HG03432 (cell line): ENCODE data around the gene CLMP.

Experiments used
- ATAC-seq: cut with Tn5 transposase; IDR thresholded peaks from one replicate; pipeline ENCODE4 v1.9.1; 2021; ENCODE audit warnings: mild to moderate bottlenecking, moderate library complexity; ENCODE audit not compliant: unreplicated experiment

CLMP gene

DNA sequence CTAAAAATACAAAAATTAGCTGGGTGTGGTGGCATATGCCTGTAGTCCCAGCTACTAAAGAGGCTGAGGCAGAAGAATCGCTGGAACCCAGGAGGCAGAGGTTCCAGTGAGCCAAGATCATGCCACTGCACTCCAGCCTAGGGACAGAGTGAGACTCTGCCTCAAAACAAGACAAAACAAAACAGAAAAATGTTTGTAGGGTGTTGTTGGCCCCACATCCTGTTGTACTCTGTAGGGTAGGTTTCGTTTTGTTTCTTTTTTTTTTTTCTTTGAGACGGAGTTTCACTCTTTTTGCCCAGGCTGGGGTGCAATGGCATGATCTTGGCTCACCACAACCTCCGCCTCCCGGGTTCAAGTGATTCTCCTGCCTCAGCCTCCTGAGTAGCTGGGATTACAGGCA lies 107.4 kb downstream of the CLMP start:
- peak; percentile 88 for ATAC-seq

DNA sequence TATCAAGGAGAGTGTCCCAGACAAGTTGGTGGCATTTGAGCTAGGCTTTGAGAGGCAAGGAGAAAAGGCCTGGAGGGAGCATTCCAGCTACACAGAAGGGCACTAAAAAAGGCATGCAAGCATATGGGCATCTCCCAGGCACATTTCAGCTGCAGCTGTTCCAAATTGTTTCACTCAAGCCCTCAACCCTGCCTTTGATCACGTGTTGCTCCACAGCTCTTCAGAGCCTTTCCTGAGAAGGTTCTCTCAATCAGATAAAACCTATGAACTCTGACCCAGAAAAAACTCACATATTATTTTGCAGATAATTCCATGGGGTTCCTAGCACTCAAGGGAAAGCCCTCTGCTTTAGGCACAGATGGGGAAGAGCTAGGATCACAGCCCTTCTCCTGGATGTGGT lies 108.7 kb downstream of the CLMP start:
- ATAC-seq: no peak

DNA sequence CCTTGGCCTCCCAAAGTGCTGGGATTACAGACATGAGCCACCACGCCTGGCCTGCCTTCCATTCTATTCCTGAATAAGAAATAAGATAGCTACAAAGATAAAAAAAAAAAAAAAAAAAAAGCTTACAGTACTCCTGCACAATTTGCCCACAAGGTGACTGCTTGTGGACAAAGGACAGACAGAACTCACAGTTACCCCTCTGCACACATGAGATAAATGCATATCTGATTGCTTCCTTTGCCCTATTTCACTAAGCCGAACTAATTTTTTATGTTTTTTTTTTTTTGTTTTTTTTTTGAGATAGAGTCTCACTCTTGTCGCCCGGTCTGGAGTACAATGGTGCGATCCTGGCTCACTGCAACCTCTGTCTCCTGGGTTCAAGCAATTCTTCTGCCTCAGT lies 109.6 kb downstream of the CLMP start:
- ATAC-seq: no peak

DNA sequence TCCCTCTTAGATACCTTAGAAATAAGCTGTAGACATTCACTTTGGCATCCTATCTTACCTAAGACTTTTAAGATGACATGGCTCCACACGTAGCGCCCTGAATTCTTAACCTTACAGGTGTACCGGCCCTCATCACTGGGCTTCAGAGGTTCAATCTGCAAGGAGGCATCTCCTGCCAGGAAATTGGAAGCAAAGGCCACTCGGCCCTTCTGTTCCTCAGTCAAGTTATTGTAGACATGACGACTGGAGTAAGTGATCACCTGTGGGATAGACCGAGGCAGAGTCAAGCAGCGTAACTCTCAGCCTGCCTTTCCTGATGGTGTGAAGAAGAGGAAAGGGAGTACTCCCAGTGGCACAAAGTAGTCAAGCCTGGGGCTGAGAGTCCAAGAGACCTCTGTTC lies 110.6 kb downstream of the CLMP start:
- ATAC-seq: no peak

- ATAC-seq: no peak
These were observed 111.4 kb downstream of the CLMP start for GRCh38 chr11:123083623-123084029.

- ATAC-seq: no peak
These were observed 112.1 kb downstream of the CLMP start for GRCh38 chr11:123082977-123083376.

- no peak for ATAC-seq
These were observed 115.0 kb downstream of the CLMP start for GRCh38 chr11:123080015-123080414.

DNA sequence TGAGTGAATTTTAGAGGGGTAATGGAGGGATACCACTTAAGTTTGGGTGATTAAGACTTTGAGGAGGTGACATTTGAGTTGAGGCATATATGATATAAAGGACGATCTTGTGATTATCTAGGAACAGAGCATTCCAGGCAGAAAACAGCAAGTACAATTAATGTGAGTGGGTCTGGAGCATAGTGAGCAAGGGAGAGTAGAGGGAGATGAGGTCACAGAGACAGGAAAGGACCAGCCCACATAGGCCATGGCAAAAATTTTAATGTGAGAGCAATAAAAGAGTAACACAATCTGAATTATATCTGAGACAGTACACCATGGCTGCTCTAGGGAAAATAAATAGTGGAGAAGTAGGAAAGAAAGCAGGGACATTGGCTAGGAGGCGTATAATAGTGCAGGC lies 118.6 kb downstream of the CLMP start:
- ATAC-seq: no peak

GRCh38 chr11:123073343-123074057 lies 121.5 kb downstream of the CLMP start:
- no peak for ATAC-seq

DNA sequence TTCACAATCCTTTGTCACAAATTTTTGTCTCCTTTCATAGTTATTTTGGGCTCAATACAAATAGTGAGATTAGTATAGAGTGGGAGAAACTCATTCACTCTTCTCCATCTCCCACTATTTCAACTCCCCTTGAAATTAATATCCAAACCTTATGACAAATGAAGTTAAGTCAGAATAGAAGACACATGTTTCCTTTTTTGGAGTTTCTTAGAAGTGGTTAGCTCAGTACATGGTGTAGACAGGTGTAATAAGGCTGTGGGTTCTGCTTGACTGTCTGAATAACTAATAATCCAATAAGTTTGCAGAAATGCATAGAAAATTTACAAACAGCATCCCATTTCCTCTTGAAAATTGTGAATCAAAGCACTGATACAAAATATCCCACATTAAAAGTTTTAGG lies 122.3 kb downstream of the CLMP start:
- no peak for ATAC-seq

GRCh38 chr11:123072332-123072761 lies 122.7 kb downstream of the CLMP start:
- no peak for ATAC-seq

- peak; percentile 60 for ATAC-seq
These were observed 124.9 kb downstream of the CLMP start for GRCh38 chr11:123069908-123070821.

DNA sequence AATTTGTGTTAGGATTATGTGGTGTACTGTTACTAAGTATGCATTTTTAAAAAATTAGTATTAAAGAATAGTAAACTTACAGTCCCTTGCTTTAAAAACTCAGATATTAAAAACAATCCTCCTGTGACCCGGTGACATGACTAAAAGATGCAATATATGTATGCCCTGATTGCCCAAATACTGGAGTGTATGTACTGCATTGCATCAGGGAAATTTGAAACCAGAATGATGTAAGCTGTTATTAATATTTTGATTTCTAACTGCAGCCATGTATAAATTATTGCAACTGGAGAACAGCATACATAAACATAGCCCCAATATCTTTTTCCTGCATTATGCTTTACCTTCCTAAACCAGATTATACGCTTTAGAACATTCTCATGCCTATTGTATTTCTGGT lies 129.4 kb downstream of the CLMP start:
- no peak for ATAC-seq

- no peak for ATAC-seq
These were observed 131.0 kb downstream of the CLMP start for GRCh38 chr11:123063826-123064657.

DNA sequence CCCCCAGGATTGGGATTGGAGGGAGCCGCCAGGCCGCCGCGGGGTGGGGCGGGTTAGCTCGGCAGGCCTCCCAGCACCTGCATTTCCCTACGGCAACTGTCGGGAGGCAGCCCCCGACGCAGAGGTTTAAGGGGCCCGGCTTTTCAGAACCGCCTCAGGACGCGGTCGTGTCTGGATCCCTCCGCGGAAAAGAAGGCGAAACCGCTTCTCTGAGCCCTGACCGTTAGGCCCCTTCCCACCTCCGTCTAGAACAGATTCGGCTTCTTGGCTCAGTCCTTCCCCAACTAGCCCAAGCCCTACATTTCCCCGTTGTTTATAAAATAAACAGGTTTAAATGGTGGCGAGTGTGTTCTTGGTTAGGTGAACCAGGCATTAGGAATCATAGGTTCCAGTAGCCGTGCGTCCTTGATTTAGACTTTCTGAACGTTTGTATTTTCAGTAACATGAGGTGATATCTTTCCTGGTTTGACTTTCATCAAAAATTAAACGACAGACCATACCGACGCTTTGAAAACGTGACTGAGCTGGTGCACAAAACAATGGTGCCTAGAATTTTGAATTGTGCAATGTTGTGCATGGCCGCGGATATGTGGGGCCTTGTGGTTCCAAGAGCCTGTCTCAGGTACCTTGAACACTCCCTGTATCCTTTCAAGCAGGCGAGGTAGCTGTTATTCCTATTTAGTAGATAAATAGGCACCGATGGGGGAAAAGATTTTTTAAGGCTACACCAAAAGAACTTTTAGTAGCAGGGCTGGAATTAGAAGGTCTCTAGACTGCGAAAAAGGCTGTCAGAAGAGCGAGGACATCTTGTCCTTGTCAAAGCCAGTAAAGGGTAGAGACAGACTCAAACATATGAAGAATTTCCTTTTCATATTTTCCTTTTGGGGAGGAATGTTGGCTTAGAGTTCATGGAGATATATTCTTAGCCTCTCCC lies 131.9 kb downstream of the CLMP start:
- no peak for ATAC-seq

GRCh38 chr11:123062158-123062891 lies 132.7 kb downstream of the CLMP start:
- ATAC-seq: peak; percentile 91

- peak; percentile 8 for ATAC-seq
These were observed 133.5 kb downstream of the CLMP start, which contains the start of gene HSPA8 for GRCh38 chr11:123061403-123062157. TSS of gene HSPA8 (minus strand) at chr11:123062136. CDS start at chr11:123061324, 812 bp downstream.

- ATAC-seq: no peak
These were observed 134.6 kb downstream of the CLMP start for GRCh38 chr11:123060277-123061000.
